Fibroblast of the aortic adventitia (primary cell): ENCODE measurements around the gene ESYT3. TPM values are rescaled to one million over a fixed set of nuclear protein-coding genes. Genes with fewer than 3 reads are reported as not detected.

Source experiments
- DNase-seq: peaks from one replicate; pipeline ENCODE4 v3.0.0-alpha.2; 2010; ENCODE audit warnings: low read depth
- H3K4me3 ChIP-seq: 2 replicates; pipeline ENCODE4 v1.5.1; 2011; ENCODE audit warnings: low read depth, mild to moderate bottlenecking, control low read depth, low read length, moderate library complexity
- CTCF ChIP-seq: IDR thresholded peaks from 2 replicates; pipeline ENCODE4 v1.5.1; 2011; ENCODE audit warnings: mild to moderate bottlenecking, low read length, control low read depth, inconsistent platforms; ENCODE audit not compliant: insufficient read depth
- total RNA-seq: library from RNA; depleted of rRNA; stranded (reverse); fragments of >200 nt; gene quantifications from 2 replicates; pipeline ENCODE4 v1.2.3, GENCODE V29; 2012; ENCODE audit warnings: low replicate concordance

The ESYT3 gene, protein sequence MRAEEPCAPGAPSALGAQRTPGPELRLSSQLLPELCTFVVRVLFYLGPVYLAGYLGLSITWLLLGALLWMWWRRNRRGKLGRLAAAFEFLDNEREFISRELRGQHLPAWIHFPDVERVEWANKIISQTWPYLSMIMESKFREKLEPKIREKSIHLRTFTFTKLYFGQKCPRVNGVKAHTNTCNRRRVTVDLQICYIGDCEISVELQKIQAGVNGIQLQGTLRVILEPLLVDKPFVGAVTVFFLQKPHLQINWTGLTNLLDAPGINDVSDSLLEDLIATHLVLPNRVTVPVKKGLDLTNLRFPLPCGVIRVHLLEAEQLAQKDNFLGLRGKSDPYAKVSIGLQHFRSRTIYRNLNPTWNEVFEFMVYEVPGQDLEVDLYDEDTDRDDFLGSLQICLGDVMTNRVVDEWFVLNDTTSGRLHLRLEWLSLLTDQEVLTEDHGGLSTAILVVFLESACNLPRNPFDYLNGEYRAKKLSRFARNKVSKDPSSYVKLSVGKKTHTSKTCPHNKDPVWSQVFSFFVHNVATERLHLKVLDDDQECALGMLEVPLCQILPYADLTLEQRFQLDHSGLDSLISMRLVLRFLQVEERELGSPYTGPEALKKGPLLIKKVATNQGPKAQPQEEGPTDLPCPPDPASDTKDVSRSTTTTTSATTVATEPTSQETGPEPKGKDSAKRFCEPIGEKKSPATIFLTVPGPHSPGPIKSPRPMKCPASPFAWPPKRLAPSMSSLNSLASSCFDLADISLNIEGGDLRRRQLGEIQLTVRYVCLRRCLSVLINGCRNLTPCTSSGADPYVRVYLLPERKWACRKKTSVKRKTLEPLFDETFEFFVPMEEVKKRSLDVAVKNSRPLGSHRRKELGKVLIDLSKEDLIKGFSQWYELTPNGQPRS
- 0.27 and 0.65 TPM in 2 replicates for total RNA-seq

DNA sequence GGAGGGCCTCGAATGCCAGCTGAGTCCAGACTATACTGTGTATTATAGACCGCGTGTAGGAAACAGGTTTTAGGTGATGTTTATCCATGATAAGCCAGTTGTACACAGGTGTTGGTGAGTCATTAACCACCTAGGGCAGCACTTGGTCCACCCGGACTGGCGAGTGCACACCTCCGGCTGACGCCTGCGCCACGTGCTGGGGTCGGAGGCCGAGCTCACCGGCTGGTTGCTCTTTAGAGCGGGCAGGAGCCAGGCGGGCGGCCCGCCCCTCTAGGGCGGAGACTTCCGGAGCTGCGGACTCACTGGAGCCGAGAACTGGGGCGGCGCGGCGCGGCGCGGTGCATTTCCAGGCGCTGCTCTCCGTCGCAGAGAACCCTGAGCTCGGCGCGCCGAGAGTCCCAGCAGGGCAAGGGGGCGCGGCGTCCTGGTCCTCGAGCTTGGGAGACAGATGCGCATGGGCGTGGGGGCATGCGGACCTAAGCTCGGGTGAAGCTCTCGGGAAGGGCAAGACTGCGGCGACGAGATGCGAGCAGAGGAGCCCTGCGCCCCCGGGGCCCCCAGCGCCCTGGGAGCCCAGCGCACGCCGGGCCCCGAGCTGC is at the start of gene ESYT3:
TSS of gene ESYT3 (plus strand) at position 341 of the 599 bp plus-strand sequence. CDS start at position 524, 183 bp downstream.
- peak; percentile 34 for DNase-seq
- no peak for TF ChIP-seq CTCF
- H3K4me3 ChIP-seq, result peak within 1 kb of the TSS; percentile 61

- H3K4me3 ChIP-seq, result no peak overlapping the region
- TF ChIP-seq CTCF, result no peak
- no peak for DNase-seq
Measured at GRCh38 chr3:138384976-138385375, 49.4 kb upstream of the ESYT3 start.

DNA sequence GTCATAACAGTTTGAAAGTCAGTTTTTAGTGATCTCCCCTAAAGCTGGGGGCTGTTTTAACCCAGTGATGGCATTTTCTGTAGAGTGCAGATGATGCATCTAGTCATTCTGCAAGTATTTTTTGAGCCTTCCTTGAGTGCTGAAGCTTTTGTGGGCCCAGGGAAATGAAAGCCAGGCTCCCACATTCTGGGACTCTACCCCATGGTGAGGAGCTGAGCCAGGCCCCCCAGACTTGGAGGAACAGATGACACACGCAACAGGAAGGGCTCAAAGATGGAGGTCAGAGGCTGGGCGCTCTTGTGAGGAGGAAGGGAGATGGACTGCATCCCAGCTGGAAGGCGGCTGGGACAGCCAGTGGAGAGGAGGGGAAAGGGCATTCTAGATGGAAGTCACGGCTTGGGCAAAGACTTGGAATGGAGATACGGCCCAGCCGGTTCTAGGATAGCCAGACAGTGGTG is 45.2 kb upstream of the ESYT3 start:
- no peak for DNase-seq
- no peak overlapping the region for H3K4me3 ChIP-seq
- no peak for TF ChIP-seq CTCF

- TF ChIP-seq CTCF, result no peak
- peak; percentile 94 for DNase-seq
- H3K4me3 ChIP-seq, result peak overlapping the region; percentile 31
Measured at GRCh38 chr3:138389841-138390581, 44.4 kb upstream of the ESYT3 start.

GRCh38 chr3:138390582-138390932 is 43.9 kb upstream of the ESYT3 start:
- TF ChIP-seq CTCF, result no peak
- DNase-seq, result no peak
- no peak overlapping the region for H3K4me3 ChIP-seq

DNA sequence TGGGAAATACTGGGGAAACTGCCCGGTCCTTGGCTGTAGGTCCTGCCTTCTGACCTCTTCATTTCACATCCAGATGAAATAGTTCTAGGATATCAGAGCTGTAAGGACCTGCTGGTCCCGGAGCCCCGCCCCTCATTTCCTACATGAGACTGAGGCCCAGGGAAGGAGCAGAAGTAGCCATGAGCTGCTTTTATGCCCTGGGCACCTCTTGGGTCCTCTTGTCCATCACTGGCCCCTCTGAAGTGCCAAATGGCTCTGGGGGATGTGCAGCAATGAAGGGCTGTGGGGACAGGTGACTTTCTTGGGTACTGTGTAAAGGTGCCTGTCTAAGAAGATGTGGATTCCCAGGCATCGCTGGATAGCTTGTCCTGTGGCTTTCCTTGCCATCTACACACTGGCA is 40.3 kb upstream of the ESYT3 start:
- no peak for TF ChIP-seq CTCF
- no peak overlapping the region for H3K4me3 ChIP-seq
- no peak for DNase-seq
